ENCODE data around the gene MGLL. TPM values are rescaled to one million over a fixed set of nuclear protein-coding genes. Genes with fewer than 3 reads are reported as not detected.
"Not testable (repeated sequence)": the region's sequence is repeated elsewhere in the genome, so short reads cannot be mapped to it uniquely, and the experiment has no call there.

MGLL gene
- total RNA-seq, 1 donor from 2014 or later = 135 TPM

DNA sequence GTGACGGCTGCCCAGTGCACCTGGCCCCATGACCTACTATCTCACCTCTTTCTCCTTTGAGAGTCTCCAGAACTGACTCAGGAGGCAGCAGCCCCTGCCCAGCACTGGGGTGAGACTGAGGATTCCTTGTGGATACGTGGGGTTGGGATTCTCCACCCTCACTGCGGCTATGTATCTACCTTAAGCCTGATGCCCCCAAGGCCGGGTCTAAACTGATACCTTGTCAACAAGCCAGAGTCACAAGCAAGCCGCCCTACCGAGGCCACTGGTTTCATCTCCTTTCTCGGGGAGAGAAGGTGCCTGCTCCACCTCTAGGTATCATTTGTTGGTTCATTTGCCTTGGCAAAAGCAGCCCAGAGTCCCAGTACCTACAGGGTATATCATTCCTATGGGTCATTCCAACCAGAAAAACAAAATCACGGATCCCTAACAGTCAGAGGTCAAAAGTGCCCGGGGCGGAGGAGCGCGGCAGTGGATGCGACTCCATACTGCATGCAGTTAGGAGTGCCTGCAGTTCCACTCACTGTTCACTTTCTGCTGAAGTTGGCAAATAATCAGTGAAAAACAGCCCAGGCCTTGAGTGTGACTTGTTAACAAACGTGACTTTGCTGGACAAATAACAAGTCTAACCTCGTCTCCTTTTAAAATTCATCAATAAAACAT, 102.0 kb downstream of the MGLL start:
- ATAC-seq = no peak

DNA sequence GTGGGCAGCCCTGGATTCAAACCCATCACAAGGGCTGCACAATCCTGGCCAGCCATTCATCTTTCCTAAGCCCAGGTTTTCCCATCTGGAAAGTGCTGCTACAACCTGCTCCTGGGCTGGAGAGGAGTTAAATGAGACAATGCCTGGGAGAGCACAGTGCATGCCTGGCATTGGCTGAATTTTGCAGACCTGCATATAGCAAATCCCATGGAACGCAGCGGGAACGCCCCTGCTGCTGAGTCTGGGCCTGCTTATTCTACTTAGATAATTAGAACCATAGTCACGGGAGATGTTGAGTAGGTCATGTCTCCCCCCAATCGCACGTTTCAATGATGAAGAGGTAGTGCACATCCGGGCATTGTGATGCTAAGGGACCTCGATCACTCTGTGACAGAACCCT, 102.9 kb downstream of the MGLL start:
- ATAC-seq = no peak

DNA sequence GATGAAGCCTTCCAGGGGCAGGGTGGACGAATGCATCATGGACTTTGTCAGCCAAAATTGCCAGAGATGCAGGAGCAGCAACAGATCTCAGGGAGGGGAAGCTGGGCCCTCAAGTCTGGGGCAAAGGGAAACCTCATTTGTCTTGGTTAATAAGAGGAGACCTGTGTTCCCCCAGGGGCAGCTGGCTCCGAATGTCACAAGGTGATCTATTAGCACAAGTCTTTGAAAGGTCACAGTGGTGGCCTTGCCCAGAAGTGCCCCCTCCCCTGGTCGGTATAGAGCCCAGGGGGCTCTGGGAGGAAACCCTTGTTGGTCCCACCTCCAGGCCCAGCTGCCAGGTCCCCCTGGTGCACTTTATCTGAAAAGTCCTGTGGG, 103.4 kb downstream of the MGLL start:
- no peak for ATAC-seq

DNA sequence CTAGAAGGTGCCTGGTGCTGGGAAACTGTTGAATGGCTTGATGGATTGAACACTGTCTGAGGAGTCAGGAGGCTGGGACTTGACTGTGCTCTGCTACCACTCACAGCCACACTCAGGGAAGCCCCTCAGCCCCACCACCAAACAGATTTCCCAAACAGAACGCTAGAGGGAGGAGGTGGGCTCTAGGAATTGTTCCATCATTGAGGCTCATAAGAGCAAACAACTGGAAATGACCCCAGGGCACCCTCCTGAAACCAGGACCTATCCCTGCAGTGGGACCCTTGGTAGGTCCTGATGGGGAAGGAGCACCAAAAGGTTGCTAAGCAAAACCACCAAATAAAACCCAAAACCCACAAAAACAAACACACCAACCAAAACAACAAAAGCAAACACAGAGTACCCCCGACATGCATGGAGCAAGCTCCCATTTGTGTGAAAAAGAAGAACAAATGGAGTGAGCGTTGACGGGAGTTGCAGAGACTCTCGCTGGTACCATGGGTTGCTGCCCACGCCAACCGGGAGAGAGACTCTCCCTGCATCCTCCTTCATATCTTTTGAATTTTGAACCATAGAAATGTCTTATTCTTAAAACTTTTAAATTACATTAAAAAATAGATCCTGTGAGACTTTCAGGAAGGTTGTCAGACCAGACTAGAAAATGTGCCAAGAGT, 103.9 kb downstream of the MGLL start:
- no peak for ATAC-seq

DNA sequence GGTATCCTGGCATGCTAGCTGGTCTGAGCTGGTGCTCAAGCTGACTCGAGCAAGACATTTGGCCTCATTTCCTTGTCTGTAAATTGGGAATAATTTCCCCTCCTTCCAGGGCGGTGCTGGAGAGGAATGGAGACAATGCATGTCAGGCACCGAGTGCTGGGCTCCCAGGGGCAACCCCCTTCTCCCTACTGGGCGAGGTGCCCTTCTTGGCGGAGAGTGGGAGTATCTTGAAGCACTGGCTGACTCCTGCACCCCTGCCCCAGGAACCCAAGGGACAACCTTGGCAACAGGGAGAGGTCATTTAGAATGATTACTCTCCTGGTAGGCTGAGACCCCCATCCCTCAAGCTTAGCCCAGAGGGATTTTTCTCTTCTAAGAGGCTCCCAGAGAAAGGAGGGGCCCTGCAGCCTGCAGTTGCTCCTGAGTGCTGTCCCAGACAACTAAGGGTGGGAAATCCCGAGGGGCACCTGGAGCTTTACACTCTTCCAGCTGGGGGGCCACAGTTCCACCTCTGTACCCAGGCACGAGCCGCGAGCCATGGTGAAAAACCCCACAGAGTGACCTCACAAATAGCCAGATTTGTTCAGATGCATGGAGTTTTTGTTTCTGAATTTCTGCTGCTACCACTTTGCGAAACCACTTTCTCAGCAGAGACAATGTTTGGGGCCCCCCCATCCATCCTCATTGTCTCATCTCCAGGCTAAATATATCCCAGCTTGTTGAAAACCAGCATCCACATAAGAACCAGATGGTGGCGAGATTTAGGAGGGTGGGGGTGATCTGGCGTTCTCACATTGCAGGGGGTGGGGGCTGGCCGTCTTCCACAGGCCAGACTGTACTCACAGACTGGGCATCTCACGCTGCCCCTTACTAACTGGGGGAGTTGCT, 104.7 kb downstream of the MGLL start:
- no peak for ATAC-seq

DNA sequence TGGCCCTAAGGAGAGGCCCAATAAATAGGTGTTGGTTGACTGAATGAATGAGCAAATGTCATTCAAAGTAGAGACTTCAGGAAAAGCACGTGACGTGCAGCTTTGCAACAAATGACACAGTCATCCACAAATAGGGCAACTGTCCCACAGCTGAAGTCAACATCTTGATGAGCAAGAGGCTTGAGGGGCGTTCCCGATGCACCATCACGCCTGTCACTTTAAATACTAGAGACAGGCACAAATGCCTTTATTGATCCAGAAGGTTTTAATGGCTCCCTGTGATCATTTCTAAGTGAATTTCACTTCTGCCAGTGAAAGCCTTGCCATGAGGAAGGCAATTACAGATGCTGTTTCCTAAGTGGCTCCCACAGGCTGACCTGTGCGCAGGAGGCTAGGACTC, 105.9 kb downstream of the MGLL start:
- no peak for ATAC-seq

DNA sequence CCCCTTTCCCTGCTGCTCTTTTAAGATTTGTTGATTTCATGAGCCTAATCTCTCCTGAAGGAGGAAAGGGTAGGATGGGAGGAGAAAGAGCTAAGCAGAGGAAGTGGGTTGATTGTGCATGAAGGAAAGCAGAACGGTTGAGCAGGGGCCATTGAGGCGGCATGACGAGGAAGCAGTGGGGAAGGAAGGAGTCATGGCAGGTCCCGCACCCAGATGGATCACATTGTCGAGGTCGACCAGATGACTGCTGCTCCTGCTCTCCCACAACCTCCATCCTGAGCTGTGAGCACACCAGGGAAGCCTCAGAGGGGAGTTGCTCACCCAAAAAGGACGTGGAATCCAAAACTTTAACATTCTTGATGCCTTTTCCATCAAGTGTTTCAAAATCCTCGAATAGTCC, 106.8 kb downstream of the MGLL start:
- ATAC-seq = no peak

DNA sequence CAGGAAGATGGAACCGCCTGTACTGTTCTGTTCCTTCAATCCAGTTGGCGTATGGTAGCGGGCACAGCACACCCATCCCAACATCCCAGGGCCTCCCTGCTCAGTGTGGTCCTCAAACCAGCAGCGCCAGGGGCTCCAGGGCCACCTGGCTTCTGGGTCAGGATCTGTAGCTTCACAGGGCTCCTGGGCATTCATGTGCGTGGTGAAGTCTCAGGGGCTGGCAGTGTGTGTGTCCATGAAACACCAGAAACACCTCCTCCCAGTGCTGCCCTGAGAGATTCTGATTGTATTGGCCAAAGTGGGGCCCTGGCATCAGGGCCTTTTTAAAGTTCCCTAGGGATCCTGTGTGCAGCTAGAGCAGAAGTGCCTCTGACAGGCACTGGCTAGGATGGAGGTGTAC, 107.4 kb downstream of the MGLL start:
- ATAC-seq = no peak

DNA sequence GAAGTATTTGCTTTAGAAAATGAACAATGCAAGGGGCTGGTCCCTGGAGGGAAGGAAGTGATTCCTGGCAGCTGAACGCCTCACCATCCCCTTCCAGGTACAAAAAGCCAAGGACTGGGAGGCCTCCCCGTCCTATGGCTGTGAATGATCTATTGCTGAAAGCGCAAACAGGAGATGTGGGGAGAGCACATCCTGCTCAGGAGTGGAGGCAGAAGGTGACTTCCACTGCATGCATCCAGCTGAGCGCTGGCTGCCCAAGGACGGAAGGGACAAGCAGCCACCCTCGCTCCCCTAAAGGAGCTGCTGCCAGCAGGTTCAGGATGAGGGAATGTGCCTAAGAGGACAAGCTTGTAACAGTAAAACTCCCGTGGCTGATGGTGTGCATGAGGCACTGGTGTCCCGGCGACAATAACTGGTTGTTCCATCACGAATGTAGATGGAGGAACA, 108.2 kb downstream of the MGLL start:
- ATAC-seq = no peak

DNA sequence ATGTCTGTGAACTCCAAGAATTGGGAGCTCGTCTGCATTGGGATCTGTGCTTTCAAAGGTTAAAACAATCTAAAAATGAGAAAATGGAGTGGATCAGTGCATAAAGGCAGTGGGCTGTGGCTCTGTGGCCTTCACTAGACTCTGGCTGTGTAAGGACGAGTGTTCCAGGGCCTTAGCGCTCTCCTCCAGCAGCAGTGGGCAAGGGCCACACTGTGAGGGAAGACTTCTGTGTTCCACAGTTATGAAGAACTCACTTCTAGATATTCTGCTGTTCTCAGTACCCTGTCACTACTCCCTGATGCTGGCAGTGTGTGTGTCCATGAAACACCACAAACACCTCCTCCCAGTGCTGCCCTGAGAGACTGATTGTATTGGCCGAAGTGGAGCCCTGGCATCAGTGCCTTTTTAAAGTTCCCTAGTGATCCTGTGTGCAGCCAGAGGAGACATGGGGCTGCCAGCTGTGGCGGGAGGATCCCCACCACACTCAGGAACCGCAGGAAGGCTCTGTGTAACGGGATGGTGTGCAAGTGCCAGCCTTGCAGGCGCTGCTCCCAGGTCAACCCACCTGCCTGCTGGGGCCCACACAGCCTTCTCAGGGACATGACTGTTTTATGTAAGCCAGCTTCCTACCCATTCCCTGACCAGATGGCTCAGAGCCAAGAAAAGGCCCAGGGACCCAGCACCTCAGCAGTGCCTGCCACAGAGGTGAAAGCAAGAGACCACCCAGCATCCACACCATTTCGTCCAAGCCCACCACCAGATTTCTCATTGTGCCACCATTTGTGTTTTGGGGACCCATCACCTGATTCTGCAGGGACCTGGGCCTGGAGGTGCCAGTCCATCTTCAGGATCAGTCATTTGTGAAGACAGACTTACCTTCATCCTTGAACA, 109.2 kb downstream of the MGLL start:
- no peak for ATAC-seq

DNA sequence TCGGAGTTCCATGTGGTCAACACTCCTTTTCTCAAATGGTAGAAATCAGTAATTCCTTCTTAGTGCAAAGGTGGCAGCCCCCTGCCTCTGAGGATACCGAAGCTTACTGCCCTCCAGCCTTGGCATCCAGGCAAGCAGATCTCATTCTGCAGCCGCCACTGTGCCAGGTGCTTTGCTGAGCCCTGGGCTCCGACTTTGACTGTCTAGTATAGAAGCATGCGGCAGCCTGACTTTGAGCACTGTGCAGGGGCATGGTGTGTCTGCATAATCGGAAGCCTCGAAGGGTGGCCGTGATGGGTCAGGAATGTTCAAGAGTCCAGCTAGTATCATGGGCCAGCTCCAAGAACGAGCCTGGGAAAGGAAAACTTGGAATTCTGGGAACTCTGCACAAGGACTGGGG, 109.9 kb downstream of the MGLL start:
- no peak for ATAC-seq

DNA sequence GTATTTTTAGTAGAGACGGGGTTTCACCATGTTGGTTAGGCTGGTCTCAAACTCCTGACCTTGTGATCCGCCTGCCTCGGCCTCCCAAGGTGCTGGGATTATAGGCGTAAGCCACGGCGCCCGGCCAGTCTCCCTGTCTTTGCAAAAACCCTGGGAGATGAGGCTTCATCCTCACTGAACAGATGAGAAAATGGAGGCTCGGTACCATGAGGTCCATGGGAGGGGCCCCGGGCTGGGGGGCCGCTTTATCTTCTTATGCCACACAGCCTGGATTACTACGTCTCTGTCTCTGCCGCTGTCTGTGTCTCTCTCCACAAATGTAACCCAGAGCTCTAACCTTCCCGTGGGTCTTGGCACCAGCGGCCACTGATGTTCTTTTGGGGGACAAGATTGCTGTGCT, 110.4 kb downstream of the MGLL start:
- no peak for ATAC-seq

DNA sequence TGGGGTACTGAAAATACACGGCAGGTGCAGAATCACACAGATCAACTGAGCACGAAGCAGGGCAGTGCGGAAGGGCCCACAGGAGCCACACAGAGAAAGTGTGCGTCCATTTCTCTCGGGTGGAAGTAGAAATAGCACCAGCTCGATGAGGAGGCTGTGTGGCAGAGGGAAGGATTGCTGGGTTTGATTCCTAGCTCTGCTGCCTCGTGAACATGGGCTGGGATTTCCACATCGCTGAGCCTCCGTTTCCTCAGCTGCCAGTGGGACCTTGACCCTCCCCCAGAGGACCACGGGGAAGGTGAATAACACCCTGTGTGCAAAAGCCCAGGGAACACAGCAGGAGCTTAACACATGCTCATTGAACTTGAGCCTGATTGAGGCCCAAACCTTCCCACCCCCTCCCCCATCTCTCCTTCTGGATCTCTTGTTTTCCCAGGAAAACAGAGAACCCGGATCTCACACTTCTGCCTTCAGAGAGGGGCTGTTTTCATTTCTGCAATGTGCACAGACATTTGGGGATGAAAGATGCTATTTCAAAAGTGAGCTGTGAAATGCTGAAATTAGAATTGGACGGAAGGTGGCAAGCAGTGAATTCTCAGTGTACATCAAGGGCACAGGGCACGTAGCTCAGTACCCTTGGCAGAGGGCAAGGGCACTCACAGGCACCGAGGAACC, 111.2 kb downstream of the MGLL start:
- no peak for ATAC-seq

DNA sequence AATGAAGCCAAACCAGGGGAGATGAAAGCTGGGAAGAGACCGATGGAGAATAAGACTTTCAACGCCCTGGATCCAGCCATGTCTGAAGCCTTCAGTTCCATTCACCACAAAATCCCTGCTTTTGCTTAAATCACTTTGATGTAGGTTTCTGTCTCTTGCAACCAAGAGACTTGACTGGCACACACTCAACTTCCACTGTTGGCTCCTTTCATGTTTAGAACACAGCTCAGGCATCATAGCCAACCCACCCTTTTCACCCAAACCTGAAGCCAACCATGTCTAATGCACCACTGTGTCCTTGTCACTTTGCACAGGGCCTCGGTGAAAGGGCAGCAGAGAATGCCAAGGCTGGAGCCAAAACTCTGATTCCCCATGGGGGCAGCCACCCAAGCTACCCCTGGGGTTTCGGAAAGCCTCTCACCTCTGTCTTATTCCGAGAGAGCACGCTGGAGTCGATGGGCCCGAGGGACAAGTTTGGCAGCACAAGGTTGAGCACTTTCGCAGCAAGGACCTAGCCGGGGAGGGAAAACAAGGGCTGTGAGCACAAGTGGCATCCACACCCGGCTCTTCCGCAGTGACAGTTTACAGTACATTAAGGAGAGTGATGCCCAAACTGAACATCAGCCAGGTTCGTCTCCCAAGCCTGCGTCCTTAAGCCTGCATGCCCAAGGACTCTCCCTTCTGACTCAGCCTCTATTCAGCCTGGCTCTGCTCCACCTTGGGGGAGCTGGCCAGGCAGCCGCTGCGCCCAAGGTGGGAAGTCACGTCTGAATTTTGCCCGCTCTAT, 112.0 kb downstream of the MGLL start:
- peak; percentile 73 for ATAC-seq

DNA sequence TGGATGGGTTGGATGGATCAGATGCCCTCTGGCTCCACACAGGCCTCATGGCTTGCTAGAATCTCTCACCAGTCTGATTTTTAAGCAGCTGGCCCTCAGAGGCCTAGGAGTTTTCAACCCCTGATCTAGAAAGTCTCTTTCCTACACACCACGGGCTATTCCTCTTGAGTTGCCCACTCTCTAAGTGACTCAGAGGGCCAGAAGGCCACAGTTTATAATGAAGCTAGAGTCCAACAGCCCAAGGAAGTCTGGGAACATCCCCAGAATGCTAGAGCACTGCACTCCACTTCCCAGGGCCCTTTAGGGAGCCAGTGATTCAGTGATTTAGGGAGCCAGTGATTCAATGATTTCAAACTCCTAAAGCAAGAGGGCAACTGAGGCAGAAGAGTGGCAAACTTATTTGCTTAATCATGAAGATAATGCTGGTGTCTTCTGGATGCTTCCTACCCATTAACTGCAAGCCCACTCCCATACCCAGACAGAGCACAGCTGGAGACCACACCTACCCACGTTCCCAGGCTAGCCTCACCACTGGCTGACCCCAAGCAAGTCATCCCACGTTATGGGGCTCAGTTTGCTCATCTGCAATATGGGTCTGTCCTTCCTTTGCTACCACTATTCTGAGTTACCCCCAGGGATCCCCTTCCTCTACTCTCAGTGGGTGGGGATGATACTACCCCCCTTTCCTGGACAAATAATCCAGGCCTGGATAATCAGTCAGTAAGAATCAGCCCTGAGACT, 112.8 kb downstream of the MGLL start:
- no peak for ATAC-seq

DNA sequence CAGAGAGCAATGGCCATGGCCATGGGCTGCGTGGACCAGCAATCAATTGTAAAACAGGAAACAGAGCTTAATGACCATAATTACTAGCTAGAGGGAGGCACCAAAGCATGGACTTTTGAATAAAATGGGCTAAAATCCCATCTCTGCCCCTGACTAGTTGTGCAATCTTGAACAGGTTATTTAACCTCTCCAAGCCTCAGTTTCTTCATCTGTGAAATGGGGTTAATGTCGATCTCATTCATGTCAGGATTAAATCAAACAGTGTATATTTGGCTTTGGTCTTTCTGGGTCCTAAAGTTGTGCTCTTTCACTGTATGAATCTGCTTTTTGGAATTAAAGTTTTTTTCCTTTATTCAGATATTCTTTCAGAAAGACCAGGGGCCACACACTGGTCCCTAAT, 113.5 kb downstream of the MGLL start:
- no peak for ATAC-seq

DNA sequence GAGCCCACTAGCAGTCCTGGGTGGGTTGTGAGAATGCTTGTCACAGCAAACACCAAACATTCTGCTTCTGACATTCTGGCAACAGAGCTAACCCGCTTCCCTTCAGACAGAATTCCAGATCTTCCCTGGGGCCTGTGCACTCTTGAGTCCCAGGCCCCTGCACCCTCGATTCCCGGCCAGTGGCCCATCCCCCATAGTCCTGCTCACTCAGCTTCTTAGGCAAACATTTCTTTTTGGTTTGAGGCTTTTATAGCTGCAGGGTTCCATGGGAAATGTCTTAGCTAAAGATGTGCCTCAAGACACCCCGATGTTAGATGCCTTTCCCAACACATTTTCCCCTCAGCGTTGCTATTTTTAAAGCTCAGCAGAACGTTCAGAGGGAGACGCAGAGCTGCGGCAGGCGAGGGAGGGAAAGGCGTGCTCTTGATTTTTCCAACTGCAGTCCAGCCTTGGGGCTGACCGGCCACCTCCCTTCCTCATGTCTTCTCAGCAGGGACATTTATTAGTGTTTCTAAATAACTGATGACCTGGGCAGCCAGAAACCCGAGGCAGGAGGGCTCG, 114.4 kb downstream of the MGLL start:
- no peak for ATAC-seq

DNA sequence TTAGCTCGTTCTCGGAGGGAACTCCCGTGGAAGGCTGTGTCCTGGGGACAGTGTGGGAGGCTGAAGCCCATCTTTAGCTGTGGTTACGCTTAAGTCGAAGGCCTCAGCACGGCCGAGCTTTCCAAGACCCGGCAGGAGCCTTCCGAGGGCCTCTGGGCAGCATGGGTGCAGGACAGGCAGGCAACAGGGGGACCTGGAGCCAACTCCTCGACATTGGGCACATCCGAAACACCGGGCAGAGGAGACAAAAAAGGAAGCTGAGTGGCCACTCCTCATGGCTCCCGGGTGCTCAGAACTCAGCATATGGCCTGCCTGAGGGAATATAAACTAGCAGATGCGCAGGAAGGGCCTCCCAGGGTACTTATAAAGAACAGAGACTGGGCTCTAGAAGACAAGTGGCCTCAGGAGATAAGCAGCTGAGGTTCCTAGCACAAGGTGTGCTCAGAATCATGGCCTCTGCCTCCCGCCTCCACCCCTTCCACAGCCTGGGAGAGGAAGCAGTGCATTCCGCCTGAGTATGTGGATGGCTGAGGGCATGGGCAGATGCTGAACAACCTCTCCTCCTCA, 115.4 kb downstream of the MGLL start:
- ATAC-seq = no peak

DNA sequence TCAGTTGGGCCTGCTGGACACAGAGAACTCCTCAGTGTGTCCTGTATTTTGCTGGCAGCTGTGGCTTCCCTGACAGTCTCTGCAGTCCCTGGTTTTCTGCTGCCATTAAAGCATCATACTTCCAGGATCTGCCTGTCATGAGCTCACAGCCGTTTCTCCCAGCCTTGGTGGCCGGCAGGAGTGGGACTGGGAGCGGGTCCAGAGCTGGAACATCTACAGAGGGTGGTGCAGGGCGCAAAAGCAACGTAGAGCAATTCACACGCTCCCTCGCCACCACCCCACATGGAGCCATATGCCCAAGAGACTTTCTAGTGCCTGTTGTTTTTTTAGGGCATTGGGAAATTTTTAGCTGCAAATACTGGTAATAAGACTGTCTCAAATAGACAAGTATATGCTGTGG, 116.0 kb downstream of the MGLL start:
- no peak for ATAC-seq

DNA sequence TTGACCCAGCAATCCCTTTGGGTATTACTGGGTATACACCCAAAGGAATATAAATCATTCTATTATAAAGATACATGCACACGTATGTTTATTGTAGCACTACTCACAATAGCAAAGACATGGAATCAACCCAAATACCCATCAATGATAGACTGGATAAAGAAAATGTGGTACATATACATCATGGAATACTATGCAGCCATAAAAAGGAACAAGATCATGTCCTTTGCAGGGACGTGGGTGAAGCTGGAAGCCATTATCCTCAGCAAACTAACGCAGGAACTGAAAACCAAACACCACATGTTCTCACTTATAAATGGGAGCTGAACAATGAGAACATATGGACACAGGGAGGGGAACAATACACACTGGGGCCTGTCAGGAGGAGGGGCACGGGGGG, 117.5 kb downstream of the MGLL start:
- not testable (repeated sequence) for ATAC-seq

Data from esophagus mucosa (tissue), 1 donor.